Hepatic stellate cell (primary cell): ENCODE measurements around the gene URAD.

Experiments
- DNase-seq: peaks from one replicate; pipeline ENCODE4 v3.0.0; 2011; ENCODE audit warnings: low spot score

The URAD gene

GRCh38 chr13:28000567-28000966 is 12.1 kb upstream of the URAD start:
- DNase-seq: no peak

GRCh38 chr13:27997904-27998522 is 9.5 kb upstream of the URAD start:
- no peak for DNase-seq

- DNase-seq: no peak
Measured at GRCh38 chr13:27991881-27992280, 3.4 kb upstream of the URAD start.

DNA sequence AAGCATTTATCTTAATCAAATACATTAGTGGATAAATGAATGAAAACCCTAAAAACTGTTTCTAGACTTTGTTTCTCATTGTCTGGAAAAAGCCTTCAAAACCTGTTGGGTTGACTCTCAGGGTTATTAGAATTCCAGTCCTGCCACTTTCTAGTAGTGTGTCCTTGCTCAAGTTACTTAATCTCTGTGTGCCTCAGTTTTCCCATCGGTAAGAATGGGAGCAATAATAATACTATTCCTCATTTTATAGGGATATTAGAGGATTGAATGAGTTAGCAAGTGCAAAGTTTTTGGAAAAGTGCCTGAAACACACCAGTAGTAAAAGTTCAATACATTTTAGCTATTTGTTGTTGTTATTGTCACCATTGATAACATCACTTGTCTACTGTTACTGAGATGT is 2.9 kb downstream of the URAD start:
- no peak for DNase-seq

DNA sequence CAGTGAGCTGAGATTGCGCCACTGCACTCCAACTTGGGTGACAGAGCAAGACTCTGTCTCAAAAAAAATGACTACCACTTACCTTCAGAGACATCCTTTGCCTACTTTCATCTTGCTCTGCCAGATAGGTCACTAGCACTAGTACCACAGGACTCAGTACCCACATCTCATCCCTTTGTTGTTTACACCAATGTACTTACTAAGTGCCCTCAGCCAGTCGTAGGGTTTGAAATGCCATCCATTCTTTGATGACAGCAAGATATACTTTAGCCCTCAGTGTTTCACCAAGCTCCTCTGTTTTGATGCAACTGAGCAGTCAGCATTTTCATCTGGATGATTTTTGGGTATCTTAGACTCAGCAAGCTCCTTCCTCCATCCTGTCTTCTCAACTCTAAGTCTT is 6.1 kb downstream of the URAD start:
- no peak for DNase-seq

DNA sequence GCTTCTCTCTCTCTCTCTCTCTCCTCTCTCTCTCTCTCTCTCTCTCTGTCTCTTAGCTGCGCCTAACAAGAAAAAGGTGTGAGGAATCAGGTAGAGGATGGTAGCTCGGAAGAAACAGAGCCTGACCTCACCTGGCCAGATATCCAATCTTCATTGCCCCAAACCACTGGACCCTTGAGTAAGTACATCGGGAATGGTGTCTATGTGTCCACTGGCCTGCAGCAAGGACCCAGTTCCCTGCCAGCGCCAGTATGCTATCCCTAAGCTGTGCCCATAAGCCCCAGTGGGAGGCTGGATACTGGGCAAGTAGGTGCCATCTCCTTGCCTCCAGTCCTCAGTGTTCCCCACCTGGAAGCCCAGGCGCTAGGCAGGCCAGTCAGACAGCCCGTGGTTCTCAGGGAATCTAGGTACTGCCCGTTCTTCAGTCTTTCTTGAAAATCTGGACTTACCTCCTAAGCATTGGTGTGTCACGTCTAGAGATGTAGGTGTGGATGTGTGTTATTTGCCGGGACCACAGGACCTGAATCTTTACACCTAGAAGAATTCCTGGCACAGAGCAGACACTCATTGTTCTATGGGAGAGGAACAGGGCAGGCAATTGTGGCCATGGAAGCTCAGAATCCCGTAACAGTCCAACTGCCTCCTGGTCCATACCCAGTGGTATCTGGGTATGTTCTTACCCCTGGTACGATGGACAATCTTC is 7.3 kb downstream of the URAD start:
- no peak for DNase-seq

DNA sequence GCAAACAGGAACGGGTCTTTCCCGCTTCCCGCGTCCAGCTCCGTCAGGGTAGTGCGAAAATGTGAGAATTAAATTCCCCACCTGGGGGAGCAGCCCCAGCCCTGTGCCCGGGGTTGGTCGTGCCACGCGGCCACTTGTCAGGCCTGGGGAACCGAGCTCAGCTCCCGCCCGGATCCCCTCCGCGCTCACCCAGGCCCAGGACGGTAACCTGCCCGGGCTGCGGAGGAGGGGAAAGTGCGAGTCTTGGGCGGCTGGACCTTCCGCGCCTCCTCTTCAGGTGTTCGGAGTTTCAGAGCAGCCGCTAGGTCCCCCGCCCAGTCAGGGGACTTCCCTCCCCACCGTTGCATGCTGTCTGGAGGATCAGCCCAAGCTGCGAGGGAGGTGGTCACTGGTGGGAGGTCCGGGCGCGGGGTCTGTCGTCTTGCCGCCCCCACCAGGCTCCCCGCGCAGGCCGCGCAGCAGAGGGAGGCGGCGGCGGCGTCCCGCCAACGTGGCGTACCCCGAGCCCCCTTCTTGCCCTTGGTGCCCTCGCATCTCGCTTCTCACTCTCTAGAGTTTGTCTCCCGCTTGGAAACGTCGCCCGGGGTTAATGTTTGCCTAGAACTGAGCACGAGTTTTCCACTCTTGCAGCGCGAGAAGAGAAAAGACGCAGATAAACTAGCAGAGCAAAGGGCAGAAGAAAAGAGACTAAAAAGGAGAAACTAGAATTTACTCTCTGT is 8.1 kb downstream of the URAD start:
- no peak for DNase-seq

- no peak for DNase-seq
Measured at GRCh38 chr13:27979765-27980279, 8.7 kb downstream of the URAD start.

GRCh38 chr13:27979001-27979643 is 9.4 kb downstream of the URAD start:
- DNase-seq: no peak

DNA sequence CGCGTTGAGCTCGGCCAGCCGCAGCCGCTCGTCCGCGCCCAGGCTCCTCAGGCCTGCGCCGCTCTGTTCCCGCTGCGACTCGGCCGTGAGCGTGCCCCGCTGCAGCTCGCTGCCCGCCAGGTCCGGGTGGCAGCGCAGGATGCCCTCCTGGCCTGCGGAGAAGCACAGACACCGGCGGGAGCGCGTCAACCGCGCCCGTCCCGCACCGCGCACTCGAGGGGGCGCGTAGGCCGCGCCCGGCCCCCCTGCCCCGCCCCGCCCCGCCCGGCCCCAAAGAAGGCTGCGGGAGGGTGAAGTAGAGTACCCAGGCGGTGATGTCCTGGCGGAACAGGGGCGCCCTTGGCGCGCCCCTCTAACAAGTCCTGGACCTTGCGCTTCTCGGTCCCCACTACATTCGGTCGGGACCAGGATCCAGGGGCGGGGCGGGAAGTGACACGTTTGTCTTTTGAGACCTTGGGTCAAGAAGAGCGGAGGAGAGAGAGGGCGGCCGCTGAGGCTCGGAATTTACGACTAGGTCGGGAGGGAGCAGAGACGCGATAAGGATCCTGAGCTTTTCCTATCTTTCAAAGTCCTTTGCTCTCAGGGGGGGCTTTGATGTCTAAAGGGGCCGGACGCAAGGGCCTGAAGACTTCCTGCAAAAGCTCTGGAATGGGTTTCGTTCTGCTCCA is 10.1 kb downstream of the URAD start:
- DNase-seq: no peak

GRCh38 chr13:27977476-27978300 is 10.8 kb downstream of the URAD start:
- DNase-seq: no peak

- no peak for DNase-seq
Measured at GRCh38 chr13:27976362-27977091, 12.0 kb downstream of the URAD start.

GRCh38 chr13:27975564-27976361 is 12.7 kb downstream of the URAD start:
- no peak for DNase-seq

- no peak for DNase-seq
Measured at GRCh38 chr13:27973961-27974662, 14.4 kb downstream of the URAD start.

DNA sequence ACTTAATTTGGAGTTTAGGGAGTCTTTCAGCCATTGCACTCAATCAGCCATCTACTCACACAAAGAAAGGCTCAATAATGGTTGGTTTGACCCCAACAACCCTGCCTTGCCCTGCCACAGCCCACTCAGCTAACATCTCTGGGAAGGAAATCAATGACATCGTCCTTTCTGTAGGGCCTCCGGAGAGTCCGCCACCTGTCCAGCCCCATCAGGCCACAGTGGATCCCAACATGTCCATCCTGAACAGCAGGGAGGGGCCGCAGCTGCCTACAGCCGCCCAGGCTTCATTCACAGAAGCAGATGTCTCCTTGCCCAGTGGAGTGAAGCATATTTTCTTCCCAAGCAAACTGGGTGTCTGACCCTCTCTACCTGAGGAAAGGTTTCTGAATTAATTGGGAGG is 15.2 kb downstream of the URAD start:
- DNase-seq: no peak

DNA sequence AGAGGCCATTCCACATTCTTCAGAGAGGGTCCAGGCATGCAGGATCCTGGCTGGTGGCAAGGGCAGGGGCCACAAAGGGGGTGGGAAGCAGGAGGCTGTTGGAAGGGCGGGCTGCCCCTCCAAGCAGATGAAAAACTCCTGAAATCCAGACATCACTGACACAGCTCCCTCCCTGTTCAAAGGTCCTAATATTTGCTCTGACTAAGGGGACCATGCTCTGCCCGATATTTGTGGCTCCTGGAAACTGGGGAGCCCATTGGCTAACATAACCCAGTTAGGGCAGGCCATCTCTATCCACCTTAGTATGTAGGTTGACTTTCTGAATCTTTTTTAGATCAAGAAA is 16.0 kb downstream of the URAD start:
- DNase-seq: no peak

GRCh38 chr13:27971776-27972477 is 16.6 kb downstream of the URAD start:
- no peak for DNase-seq

- no peak for DNase-seq
Measured at GRCh38 chr13:27971236-27971645, 17.3 kb downstream of the URAD start.
